Measurements from ENCODE around the gene STAM.
"Not testable (repeated sequence)": the region's sequence is repeated elsewhere in the genome, so short reads cannot be mapped to it uniquely, and the experiment has no call there.

The STAM gene

GRCh38 chr10:17713758-17714157 is 69.8 kb downstream of the STAM start:
- Mint-ChIP-seq H3K9me3 (no peaks in the 10 kb centered on the region), H3K27ac (no peak overlapping the region), H3K4me3 (no peak overlapping the region), H3K36me3 (ENCODE audit: low read depth) (peaks cover 74% of the 10 kb centered on the region), H3K27me3 (no peaks in the 10 kb centered on the region), H3K4me1 (ENCODE audit: low read depth) (no peaks in the 10 kb centered on the region)

DNA sequence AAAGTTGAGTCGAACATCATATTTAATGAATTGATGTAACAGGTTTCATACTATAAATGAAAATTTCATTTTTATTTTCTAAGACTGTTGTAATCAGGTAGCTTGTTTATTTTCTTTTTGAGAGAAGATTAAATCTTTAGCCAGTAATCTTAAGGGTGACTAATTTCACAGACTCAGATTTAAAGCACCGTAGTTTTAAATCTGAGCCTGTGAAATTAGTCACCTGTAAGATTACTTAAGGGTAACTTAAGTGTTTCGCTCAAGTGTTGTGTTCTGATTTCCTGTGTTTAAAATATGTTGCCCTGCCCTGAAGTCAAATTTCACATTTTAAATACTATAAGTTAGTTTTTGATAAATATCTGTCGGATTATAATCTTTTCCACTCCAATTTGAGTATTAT is 72.2 kb downstream of the STAM start:
- Mint-ChIP-seq H3K27ac (no peak overlapping the region), H3K36me3 (ENCODE audit: low read depth) (peaks cover 75% of the 10 kb centered on the region), H3K27me3 (no peaks in the 10 kb centered on the region), H3K4me1 (ENCODE audit: low read depth) (no peaks in the 10 kb centered on the region), H3K4me3 (no peak overlapping the region), H3K9me3 (peaks cover 3% of the 10 kb centered on the region)

GRCh38 chr10:17722317-17723014 is 78.5 kb downstream of the STAM start:
- H3K9me3 Mint-ChIP-seq; H3K27me3 Mint-ChIP-seq; H3K4me1 Mint-ChIP-seq (ENCODE audit: low read depth); H3K27ac Mint-ChIP-seq; H3K4me3 Mint-ChIP-seq: not testable (repeated sequence)
- peaks cover 30% of the 10 kb centered on the region for H3K36me3 Mint-ChIP-seq (ENCODE audit: low read depth)

- no peak overlapping the region for H3K27ac Mint-ChIP-seq
- no peaks in the 10 kb centered on the region for H3K4me1 Mint-ChIP-seq (ENCODE audit: low read depth)
- H3K36me3 Mint-ChIP-seq (ENCODE audit: low read depth): peaks cover 12% of the 10 kb centered on the region
- no peaks in the 10 kb centered on the region for H3K27me3 Mint-ChIP-seq
- no peak overlapping the region for H3K4me3 Mint-ChIP-seq
- H3K9me3 Mint-ChIP-seq: no peaks in the 10 kb centered on the region
Measured at GRCh38 chr10:17725703-17726102, 81.8 kb downstream of the STAM start.

DNA sequence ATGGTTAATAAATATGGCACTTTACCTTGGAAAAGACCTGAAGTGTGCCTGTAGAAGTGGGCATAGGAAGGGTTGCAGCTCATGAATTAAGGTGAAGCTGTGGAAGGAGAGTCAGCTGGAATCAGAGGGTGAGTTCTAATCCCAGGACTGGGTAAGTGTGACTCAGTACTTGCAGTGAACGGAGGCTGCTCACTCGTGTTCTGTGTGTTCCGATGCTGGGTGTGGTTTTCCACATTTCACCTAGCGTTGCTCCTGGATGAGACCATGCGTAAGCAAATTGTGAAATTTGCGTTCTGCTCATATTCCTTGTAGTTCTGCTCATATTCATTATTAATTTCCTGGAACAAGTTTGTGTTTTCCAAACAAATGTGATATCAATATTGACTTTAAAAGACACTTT is 85.7 kb downstream of the STAM start:
- Mint-ChIP-seq H3K4me3 (no peak overlapping the region), H3K36me3 (ENCODE audit: low read depth) (peaks cover 4% of the 10 kb centered on the region), H3K9me3 (no peaks in the 10 kb centered on the region), H3K27me3 (no peaks in the 10 kb centered on the region), H3K4me1 (ENCODE audit: low read depth) (no peaks in the 10 kb centered on the region), H3K27ac (no peak overlapping the region)

DNA sequence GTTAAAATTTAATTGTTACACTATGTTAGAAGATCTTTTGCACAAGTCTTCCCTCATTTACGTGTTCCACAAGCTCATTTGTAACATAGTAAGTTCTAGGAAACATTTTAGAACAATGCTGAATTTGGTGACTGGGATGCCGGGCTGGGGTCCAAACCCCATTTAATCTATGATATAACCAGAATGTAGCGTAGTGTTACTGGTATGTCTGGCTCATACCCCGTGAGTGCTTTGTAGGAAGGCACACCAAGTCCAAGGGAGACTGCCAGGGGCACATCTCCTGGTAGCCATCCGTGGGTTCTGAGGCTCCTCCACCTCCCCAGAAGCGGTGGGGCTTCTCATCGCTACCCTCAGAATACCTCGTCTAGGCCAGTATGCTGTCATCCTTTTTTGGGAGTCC is 86.7 kb downstream of the STAM start:
- H3K27ac Mint-ChIP-seq: no peak overlapping the region
- no peaks in the 10 kb centered on the region for H3K9me3 Mint-ChIP-seq
- H3K27me3 Mint-ChIP-seq: no peaks in the 10 kb centered on the region
- H3K4me1 Mint-ChIP-seq (ENCODE audit: low read depth): no peaks in the 10 kb centered on the region
- no peak overlapping the region for H3K4me3 Mint-ChIP-seq
- peaks cover 4% of the 10 kb centered on the region for H3K36me3 Mint-ChIP-seq (ENCODE audit: low read depth)

DNA sequence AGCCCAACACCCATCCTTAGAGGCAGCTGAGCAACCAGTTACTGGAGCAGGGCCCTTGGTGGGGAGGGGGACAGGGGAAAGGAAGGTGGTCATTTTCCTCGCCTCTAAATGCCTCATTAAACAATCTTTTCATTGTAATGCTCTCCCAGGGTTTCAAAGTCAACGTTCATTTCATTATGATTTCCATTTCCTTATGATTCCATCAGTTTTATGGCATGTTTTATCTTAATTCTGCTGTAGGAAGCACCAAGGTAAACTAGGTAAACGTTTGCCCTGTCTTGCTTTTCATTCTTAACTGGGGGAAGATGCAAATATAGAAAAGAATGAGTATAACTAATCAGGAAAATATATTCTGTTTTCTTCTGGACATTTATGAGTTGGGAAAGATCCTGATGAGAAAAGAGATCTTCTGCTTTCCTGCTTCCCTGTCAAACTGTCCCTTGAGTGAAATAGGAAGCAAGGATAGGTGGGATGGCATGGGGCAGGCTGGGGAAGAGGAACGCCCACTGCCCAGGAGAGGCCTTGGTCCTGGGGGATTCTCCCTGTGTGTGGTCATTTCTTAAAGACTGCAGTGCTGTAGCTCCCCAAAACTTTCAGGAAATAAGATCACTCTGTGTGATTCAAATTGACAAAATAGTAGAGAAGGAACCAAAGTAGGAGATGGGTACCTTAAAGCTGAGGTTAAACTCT is 87.5 kb downstream of the STAM start:
- H3K4me3 Mint-ChIP-seq: no peak overlapping the region
- no peaks in the 10 kb centered on the region for H3K4me1 Mint-ChIP-seq (ENCODE audit: low read depth)
- no peaks in the 10 kb centered on the region for H3K27me3 Mint-ChIP-seq
- peaks cover 4% of the 10 kb centered on the region for H3K36me3 Mint-ChIP-seq (ENCODE audit: low read depth)
- H3K27ac Mint-ChIP-seq: no peak overlapping the region
- H3K9me3 Mint-ChIP-seq: no peaks in the 10 kb centered on the region

GRCh38 chr10:17733620-17734019 is 89.7 kb downstream of the STAM start:
- Mint-ChIP-seq H3K36me3 (ENCODE audit: low read depth) (no peaks in the 10 kb centered on the region), H3K4me3 (no peak overlapping the region), H3K27ac (no peak overlapping the region), H3K27me3 (no peaks in the 10 kb centered on the region), H3K4me1 (ENCODE audit: low read depth) (no peaks in the 10 kb centered on the region), H3K9me3 (no peaks in the 10 kb centered on the region)

- no peaks in the 10 kb centered on the region for H3K36me3 Mint-ChIP-seq (ENCODE audit: low read depth)
- H3K9me3 Mint-ChIP-seq: no peaks in the 10 kb centered on the region
- no peak overlapping the region for H3K27ac Mint-ChIP-seq
- H3K27me3 Mint-ChIP-seq: no peaks in the 10 kb centered on the region
- no peak overlapping the region for H3K4me3 Mint-ChIP-seq
- no peaks in the 10 kb centered on the region for H3K4me1 Mint-ChIP-seq (ENCODE audit: low read depth)
Measured at GRCh38 chr10:17734432-17735080, 90.6 kb downstream of the STAM start.

DNA sequence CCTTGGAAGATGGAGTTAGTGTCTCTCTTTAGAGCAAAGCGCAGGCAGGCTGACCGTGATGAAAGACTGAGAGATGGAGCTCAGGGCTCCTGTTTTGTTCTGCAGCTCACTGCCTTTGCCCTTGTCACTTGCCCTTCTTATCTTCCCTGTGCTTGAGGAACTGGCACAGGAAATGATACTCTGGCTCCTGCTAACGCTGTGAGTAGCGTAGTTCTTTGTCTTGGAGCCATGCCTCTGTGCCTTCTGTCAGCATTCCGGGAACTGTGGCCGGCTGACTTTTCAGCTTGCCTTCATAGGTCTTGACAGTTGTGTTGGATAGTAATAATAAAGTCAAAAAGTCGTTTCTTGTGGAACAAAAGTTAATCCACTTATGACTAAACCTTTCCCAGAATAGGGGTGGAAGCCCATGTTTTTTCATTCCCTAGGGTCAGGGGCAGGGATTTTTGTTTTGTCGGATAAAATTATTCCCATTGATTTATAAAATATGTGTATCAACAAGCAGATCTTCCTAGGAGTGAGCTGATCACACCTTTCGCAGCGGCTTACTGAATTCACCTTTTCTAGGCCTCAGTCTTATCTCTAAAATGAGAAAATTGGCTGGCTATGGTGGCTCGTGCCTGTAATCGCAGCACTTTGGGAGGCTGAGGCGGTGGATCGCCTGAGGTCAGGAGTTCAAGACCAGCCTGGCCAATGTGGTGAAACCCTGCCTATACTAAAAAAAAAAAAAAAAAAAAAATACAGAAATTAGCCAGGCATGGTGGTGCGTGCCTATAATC is 91.4 kb downstream of the STAM start:
- Mint-ChIP-seq H3K27ac (no peak overlapping the region), H3K27me3 (no peaks in the 10 kb centered on the region), H3K9me3 (no peaks in the 10 kb centered on the region), H3K4me3 (no peak overlapping the region), H3K36me3 (ENCODE audit: low read depth) (no peaks in the 10 kb centered on the region), H3K4me1 (ENCODE audit: low read depth) (no peaks in the 10 kb centered on the region)

DNA sequence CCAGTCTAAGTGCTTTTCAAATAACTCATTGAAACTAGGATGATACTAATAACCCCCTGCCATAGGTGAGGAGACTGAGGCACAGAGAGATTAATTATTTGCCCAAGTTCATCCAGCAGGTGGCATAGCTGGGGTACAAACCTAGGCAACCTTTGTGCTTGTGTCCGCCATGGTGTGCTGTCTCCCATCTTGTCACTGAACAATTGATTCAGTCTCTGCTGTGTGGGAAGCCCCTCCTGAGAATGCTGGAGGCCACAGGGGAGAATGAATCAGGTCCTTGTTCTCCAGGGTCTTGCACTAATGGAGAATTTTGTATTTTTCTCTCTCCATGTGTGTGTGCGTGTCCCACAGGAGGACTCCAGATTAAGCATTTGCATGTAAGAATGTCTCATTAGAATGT is 92.3 kb downstream of the STAM start:
- Mint-ChIP-seq H3K27me3 (no peaks in the 10 kb centered on the region), H3K27ac (no peak overlapping the region), H3K36me3 (ENCODE audit: low read depth) (no peaks in the 10 kb centered on the region), H3K9me3 (no peaks in the 10 kb centered on the region), H3K4me1 (ENCODE audit: low read depth) (no peaks in the 10 kb centered on the region), H3K4me3 (no peak overlapping the region)

- Mint-ChIP-seq H3K9me3 (no peaks in the 10 kb centered on the region), H3K27ac (no peak overlapping the region), H3K4me1 (ENCODE audit: low read depth) (no peaks in the 10 kb centered on the region)
Measured at GRCh38 chr10:17737027-17737965, 93.3 kb downstream of the STAM start.

DNA sequence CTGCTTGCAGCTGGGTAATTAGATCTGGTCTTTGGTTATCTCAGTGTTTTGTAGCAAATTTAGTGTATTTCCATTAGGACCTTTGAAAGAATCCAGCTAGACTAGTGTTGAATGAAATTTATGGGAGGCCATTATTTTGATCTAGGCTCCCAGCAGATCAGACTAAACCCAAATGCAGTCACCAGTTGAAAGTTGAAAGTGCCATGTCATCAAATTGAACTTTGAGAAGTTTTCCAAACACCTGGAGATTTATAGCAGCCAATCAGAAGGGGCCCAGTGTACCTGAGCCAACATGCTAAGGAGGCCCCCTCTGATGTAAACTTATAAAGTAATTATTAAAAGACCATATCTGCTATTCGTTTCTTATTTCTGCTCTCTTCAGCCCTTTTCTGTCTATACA is 96.7 kb downstream of the STAM start:
- Mint-ChIP-seq H3K4me3 (no peak overlapping the region), H3K9me3 (no peaks in the 10 kb centered on the region), H3K4me1 (ENCODE audit: low read depth) (peaks cover 5% of the 10 kb centered on the region), H3K27me3 (no peaks in the 10 kb centered on the region), H3K27ac (no peak overlapping the region), H3K36me3 (ENCODE audit: low read depth) (no peaks in the 10 kb centered on the region)

More at GRCh38 chr10:17737027-17737965, 93.3 kb downstream of the STAM start:
- Mint-ChIP-seq H3K27me3 (no peaks in the 10 kb centered on the region), H3K4me3 (no peak overlapping the region), H3K36me3 (ENCODE audit: low read depth) (no peaks in the 10 kb centered on the region)

DNA sequence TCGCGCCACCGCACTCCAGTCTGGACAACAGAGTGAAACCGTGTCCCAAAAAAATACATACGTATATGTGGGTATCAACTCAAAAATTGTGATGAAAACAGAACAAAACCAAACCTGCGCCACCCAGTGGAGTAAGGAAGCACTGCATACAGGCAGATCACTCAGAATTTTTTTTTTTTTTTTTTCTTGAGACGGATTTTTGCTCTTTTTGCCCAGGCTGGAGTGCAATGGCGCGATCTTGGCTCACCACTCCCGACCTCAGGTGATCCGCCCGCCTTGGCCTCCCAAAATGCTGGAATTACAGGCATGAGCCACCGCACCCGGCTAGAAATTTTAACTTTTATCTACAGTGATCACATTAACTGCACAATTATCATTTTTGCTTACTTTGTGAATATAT is 99.0 kb downstream of the STAM start:
- Mint-ChIP-seq H3K4me1 (ENCODE audit: low read depth) (peaks cover 5% of the 10 kb centered on the region), H3K27me3 (no peaks in the 10 kb centered on the region), H3K4me3 (no peak overlapping the region), H3K36me3 (ENCODE audit: low read depth) (no peaks in the 10 kb centered on the region), H3K9me3 (no peaks in the 10 kb centered on the region), H3K27ac (no peak overlapping the region)
